GM18498 (cell line): ENCODE measurements around the gene CLASRP.
"Not testable (repeated sequence)": the region's sequence is repeated elsewhere in the genome, so short reads cannot be mapped to it uniquely, and the experiment has no call there.

Experiments used
- ATAC-seq: cut with Tn5 transposase; IDR thresholded peaks from one replicate; pipeline ENCODE4 v1.9.1; 2021; ENCODE audit warnings: mild to moderate bottlenecking, moderate library complexity; ENCODE audit not compliant: unreplicated experiment

The CLASRP gene

GRCh38 chr19:45101806-45102205 lies 63.0 kb downstream of the CLASRP start:
- no peak for ATAC-seq

GRCh38 chr19:45102481-45102880 lies 63.6 kb downstream of the CLASRP start:
- no peak for ATAC-seq

- no peak for ATAC-seq
Observed at GRCh38 chr19:45103156-45103507, 64.3 kb downstream of the CLASRP start.

GRCh38 chr19:45103508-45104319 lies 64.9 kb downstream of the CLASRP start:
- ATAC-seq, result no peak

GRCh38 chr19:45104658-45105349 lies 66.0 kb downstream of the CLASRP start:
- ATAC-seq, result no peak

- not testable (repeated sequence) for ATAC-seq
Observed at GRCh38 chr19:45106363-45106762, 67.5 kb downstream of the CLASRP start.

- no peak for ATAC-seq
Observed at GRCh38 chr19:45107621-45108150, 68.8 kb downstream of the CLASRP start.

- ATAC-seq, result no peak
Observed at GRCh38 chr19:45110851-45111266, 72.0 kb downstream of the CLASRP start.

GRCh38 chr19:45112111-45112827 lies 73.4 kb downstream of the CLASRP start:
- no peak for ATAC-seq

- ATAC-seq, result no peak
Observed at GRCh38 chr19:45113628-45114027, 74.8 kb downstream of the CLASRP start.

- ATAC-seq, result no peak
Observed at GRCh38 chr19:45114116-45114515, 75.3 kb downstream of the CLASRP start.

- ATAC-seq, result no peak
Observed at GRCh38 chr19:45115809-45116615, 77.2 kb downstream of the CLASRP start.

- peak; percentile 38 for ATAC-seq
Observed at GRCh38 chr19:45117167-45117594, 78.3 kb downstream of the CLASRP start.

- no peak for ATAC-seq
Observed at GRCh38 chr19:45117671-45118070, 78.8 kb downstream of the CLASRP start.

- ATAC-seq, result no peak
Observed at GRCh38 chr19:45118106-45118505, 79.3 kb downstream of the CLASRP start.

GRCh38 chr19:45118591-45119355 lies 79.9 kb downstream of the CLASRP start:
- peak; percentile 53 for ATAC-seq

- no peak for ATAC-seq
Observed at GRCh38 chr19:45119582-45119981, 80.7 kb downstream of the CLASRP start.
